Nasal cavity respiratory epithelium epithelial cell of viscerocranial mucosa (primary cell): ENCODE data around the gene ANKRD13C. TPM values are rescaled to one million over a fixed set of nuclear protein-coding genes. Genes with fewer than 3 reads are reported as not detected.

Experiments used
- total RNA-seq: library from RNA; depleted of rRNA; stranded (reverse); fragments of >200 nt; gene quantifications from 2 replicates; pipeline ENCODE4 v1.2.3, GENCODE V29; 2014

The ANKRD13C gene
- 25.3 and 30.8 TPM in 2 replicates for total RNA-seq

GRCh38 chr1:70354332-70355110, at the start of gene ANKRD13C:
Gene ANKRD13C (minus strand): TSS chr1:70354722. CDS start chr1:70354408, 314 bp downstream.

GRCh38 chr1:70221238-70222121, 133.0 kb downstream of the ANKRD13C start, which contains the start of gene SRSF11:
Gene SRSF11 (plus strand): TSS chr1:70221380. CDS start chr1:70221637, 257 bp downstream.

Other genes starting within 250 kb of the ANKRD13C start
- 18.1 and 22.9 TPM in 2 replicates for gene LRRC40, start 149.1 kb downstream of the ANKRD13C start, total RNA-seq
- gene SRSF11, start 133.3 kb downstream of the ANKRD13C start, total RNA-seq, result 78.6 and 130 TPM in 2 replicates
- gene CTH, start 56.5 kb upstream of the ANKRD13C start, total RNA-seq, result 14.7 and 38.3 TPM in 2 replicates